ENCODE results near the gene PWWP2B. TPM values are rescaled to one million over a fixed set of nuclear protein-coding genes. Genes with fewer than 3 reads are reported as not detected.
"Not testable (repeated sequence)": the region's sequence is repeated elsewhere in the genome, so short reads cannot be mapped to it uniquely, and the experiment has no call there.

PWWP2B gene
- total RNA-seq, result 1 to 10 TPM; 3.5 to 3.8 TPM

DNA sequence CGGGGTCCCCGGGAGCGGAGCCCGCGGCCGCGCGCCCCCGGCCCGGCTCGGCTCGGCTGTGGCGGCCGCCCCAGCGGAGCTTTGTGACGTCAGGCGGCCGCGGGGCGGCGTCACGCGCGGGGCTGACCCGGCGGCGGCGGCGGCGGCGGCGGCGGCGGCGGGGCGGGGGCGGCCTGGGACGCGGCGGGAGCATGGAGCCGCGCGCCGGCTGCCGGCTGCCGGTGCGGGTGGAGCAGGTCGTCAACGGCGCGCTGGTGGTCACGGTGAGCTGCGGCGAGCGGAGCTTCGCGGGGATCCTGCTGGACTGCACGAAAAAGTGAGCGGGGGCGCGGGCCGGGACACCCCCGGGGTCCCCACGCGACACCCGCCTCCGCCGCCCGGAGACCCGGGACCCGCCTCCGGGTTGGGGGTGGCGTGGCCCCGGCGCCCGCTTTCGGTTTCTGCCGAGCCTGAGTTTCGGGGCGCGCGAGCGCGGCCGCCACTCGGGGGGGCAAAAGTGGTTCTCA lies at the start of gene PWWP2B:
TSS of gene PWWP2B (plus strand) at position 165 of the 506 bp plus-strand sequence. CDS start at position 192, 27 bp downstream.
- CTCF ChIA-PET, result no interaction called here
- POLR2A ChIA-PET, result interaction anchor here (0.6 to 2.0 kb wide), 2 partner anchors 50 to 831 kb away, joined by 4 to 12 read pairs; no protein-coding TSS in a partner anchor

DNA sequence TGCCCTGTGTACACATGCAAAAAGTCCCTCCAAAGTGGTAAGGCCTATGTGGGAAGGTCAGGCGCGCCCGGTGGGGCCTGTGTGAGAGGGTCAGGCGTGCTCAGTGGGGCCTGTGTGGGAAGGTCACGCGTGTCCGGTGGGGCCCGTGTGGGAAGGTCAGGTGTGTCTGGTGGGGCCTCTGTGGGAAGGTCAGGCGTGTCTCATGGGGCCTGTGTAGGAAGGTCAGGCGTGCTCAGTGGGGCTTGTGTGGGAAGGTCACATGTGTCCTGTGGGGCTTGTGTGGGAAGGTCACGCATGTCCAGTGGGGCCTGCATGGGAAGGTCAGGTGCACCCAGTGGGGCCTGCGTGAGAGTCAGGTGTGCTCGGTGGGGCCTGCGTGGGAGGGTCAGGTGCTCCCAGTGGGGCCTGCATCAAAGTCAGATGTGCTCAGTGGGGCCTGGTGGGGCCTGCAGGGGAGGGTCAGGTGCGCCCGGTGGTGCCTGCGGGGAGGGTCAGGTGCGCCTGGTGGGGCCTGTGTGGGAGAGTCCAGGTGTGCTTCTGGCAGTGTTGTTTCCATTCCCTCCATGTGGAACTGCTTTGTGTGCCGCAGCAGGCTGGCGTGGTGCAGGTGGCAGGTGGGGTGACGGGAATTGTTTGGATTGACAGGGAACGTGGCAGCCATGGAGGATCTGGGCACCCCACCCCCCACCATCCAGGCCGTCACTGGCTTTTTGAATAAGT lies 49.6 kb upstream of the PWWP2B start:
- ChIA-PET POLR2A (no interaction called here), CTCF (no interaction called here)

DNA sequence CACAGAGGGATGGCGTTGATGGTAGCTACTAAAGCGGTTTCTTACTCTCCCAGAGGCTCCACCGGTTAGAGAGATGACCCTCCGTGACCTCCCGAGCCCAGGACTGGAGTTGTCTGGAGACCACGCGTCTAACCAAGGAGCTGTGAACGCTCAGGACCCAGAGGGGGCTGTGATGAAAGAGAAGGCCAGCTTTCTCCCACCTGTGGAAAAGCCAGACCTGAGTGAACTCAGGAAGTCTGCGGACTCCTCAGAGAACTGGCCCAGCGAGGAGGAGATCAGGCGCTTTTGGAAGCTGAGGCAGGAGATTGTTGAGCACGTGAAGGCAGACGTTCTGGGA lies 49.1 kb upstream of the PWWP2B start:
- ChIA-PET CTCF (no interaction called here), POLR2A (no interaction called here)

DNA sequence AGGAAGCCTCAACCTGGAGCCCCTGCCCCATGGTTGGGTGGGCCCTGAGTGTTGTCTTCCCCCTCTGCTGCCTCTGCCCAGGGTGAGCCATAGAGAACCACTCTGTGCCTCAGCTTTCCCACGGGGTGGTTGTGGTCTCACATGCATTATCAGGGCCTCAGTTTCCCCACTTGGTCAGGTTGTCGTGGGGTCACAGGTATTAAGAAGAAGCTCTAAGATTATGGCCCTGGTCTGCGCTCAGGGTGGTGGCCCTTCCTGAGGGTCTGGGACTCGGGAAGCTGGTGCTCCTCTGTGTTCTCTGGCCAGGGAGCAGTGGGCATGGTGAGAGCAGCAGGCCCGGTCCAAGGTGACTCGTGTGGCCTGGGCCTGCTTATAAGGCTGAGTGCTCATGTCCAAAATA lies 47.2 kb upstream of the PWWP2B start:
- CTCF ChIA-PET, result interaction anchor here (0.7 kb wide), 1 partner anchor 11 kb away, joined by 3 read pairs; no protein-coding TSS in a partner anchor
- POLR2A ChIA-PET, result no interaction called here

DNA sequence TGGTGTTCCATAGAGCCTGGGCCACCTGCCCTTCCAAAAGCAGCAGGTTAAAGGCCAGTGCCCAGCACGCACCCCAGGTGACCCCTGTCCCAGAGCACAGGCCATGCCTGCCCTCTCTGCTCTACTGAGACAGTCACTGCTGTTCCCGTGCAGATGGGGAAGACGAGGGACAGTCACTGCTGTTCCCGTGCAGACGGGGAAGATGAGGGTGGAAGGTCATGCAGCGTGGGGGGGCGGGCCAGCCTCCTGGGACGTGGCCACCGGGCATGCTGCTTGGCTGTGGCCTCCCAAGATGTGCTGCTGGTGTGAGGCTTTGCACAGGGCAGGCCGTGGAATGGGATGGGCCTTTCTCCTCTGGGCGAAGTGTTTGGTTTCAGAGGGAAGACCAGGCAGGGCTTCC lies 46.6 kb upstream of the PWWP2B start:
- ChIA-PET CTCF (interaction anchor here (1.1 kb wide), 2 partner anchors 12 to 23 kb away, joined by 3 read pairs; no protein-coding TSS in a partner anchor), POLR2A (no interaction called here)

DNA sequence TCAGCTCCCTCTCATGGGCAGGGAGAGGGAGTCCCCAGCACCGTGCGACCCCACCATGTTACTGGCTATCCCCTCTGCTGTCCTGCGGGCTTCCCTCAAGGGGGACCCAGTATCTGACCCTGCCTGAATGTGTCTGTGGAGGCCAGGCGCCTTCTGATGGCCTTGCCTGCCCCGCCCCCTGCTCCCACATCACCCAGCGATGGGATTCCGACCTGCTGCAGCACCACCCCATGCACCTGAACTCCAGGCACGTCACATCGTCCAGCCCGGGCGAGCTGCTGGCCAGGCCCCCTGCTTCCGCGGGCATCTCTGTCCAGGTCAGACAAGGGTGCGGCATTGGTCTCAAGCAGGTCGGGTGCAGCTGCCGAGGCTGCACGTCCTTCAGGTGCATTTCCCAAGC lies 46.1 kb upstream of the PWWP2B start:
- ChIA-PET CTCF (interaction anchor here (1.1 kb wide), 3 partner anchors 13 to 54 kb away, joined by 3 read pairs; no protein-coding TSS in a partner anchor), POLR2A (no interaction called here)

DNA sequence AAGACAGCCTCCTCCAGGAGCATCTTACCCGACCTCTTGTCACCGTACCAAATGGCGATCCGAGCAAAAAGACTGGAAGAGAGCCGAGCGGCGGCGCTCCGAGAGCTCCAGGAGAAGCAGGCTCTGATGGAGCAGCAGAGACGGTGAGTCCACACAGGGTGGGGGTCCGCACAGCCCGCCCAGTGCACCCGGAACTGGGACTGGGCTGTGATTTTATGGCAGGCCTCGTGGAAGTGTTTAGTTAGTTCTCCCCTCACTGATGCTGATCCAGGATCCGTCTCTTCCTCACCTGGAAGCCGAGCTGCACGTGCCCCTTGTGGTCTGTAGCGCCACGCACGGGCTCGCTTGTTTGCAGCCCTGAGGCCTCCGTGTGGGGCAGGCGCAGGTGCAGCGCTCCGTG lies 45.4 kb upstream of the PWWP2B start:
- ChIA-PET POLR2A (no interaction called here), CTCF (interaction anchor here (1.1 kb wide), 2 partner anchors 22 to 53 kb away, joined by 3 read pairs; no protein-coding TSS in a partner anchor)

DNA sequence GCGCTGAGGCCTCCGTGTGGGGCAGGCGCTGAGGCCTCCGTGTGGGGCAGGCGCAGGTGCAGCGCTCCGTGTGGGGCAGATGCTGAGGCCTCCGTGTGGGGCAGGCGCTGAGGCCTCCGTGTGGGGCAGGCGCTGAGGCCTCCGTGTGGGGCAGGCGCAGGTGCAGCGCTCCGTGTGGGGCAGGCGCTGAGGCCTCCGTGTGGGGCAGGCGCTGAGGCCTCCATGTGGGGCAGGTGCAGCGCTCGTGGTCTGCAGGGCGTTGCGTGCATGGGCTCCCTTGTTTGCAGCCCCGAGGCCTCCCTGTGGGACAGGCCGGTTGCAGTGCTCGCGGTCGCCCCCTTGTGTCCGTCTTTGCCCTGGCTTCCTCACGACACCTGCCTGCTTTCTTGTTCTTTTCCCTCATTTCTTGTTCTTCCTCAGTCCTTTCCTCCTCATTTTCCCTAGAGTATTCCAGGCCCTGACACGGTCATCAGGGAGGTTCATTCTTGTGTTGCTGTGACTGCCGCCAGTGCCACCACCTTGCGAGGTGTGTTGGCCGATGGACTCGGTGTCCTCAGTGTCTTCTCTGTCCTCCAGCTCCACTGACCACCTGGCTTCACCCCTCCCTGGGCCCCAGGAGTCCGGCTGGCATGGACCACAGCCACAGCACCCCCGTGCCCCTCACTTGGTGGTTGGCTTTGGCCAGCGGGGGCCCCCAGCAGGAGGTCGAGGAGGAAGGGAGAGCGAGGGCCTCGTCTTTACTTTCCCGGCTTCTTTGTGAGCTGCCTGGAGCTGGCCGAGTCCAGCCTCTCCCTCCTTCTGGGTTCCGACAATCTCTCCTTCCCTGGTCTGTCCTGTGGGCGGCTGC lies 44.3 kb upstream of the PWWP2B start:
- CTCF ChIA-PET, result interaction anchor here (0.6 to 1.3 kb wide), 8 partner anchors 17 to 165 kb away, joined by 3 to 4 read pairs (median 3); no protein-coding TSS in a partner anchor
- POLR2A ChIA-PET, result not testable (repeated sequence)

DNA sequence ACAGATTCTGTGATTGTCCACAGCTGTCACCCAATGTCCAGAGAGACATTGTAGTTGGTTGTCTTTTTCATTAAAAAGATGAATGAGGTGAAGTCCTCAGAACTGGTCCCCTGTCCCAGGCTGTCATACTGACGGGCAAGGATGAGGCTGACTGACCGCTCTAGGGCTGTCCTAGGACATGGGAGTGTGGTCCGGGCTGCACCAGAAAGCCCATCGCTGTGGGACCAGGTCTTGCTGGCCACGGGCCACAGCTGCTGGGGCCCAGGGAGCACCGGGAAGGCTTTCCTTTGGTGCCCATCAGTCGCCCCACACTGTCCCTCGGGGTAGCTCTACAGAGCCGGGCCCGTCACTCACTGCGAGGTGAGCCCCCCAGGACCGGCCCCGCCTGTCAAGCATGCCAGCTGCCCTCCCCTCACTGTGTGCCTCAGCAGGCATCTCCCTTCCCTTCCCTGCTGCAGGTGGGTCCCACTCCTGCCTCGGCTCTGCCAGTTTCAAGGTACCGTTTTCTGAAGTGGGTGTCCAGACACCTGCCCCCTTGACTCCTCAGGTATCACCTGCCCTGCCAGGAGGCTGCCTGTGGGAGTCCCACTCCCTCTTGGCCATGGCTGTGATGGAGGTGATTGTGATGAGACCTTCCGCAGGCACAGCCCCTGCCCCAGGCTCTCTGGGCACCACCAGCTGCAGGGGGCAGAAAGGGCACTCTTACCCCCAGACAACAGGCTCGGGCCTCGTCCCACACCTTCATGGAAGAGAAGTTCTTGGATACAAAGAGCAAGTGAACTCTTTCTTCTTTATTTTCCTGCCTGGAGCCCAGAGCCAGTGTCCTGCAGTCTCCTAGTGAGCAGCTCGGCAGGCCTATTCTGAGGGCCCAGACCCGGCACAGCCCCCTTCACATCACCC lies 43.3 kb upstream of the PWWP2B start:
- POLR2A ChIA-PET, result no interaction called here
- CTCF ChIA-PET, result interaction anchor here (0.6 to 1.3 kb wide), 8 partner anchors 18 to 166 kb away, joined by 3 to 4 read pairs (median 3); no protein-coding TSS in a partner anchor

DNA sequence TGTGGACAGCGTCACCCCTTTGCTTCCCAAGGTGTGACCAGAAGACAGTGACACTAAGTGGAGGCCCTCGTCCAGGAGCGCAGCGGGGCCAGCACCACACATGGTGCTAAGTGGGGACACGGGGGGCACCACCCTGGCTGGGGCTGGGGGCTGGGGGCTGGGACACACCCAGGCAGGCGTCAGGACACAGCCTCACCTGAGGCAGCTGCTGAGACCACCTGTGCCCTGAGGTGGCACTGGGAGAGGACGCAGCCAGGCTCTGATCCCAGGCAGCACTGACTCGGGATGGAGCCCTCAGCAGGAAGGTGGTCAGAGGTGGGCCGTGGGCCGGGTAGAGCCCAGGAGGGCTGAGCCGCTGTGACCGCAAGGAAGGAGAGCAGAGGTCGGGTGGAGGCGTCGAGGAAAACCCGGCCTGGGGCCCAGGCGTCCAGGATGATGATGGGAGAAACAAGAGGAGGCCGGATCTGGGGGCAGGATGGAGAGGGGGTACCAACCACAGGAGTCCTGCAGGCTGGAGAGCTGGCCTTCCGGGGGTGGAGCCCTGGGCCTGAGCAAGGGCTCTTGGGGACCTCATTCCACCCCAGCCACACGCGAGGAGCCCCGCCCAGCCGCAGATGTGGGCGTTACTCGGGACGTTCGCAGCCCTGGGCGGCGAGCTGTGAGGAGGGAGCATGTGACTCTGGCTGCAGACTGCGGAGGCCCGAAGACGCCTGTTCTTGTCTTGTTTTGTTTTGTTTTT lies 42.5 kb upstream of the PWWP2B start:
- CTCF ChIA-PET, result no interaction called here

DNA sequence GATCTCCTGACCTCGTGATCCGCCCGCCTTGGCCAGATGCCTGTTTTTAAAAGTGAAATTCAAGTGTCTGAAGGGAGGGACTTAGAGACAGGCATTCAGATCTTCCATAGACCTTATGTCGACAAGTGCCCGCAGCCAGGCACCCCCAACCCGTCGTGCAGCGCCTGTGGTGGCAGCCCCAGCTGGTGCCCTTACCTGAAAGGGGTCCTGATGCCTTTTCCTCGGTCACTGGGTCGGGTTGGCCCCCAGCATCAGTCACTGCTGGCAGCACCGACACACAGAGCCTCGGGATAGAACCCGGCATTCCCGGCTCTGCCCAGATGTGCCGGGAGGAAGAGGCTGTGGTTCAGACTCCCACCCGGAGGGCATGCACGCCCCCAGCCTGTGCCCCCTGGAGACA lies 41.7 kb upstream of the PWWP2B start:
- ChIA-PET CTCF (no interaction called here), POLR2A (no interaction called here)

More for the DNA sequence above, 42.5 kb upstream of the PWWP2B start:
- POLR2A ChIA-PET, result no interaction called here

DNA sequence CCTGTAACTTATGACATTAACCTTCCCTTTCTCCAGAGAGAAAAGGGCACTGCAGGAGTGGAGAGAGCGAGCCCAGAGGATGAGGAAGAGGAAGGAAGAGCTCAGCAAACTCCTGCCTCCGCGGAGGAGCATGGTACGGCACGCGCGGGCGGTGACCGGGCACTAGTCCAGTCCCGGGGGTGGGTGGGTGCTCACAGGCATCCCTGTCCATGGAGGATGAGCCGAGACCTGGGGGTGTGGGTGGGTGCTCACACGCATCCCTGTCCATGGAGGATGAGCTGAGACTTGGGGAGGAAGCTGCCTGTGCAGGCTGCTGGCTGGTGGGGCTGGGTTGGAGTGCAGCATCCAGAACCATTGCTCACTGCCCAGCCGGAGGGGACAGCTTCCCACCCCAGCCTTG lies 41.2 kb upstream of the PWWP2B start:
- ChIA-PET POLR2A (no interaction called here), CTCF (no interaction called here)

DNA sequence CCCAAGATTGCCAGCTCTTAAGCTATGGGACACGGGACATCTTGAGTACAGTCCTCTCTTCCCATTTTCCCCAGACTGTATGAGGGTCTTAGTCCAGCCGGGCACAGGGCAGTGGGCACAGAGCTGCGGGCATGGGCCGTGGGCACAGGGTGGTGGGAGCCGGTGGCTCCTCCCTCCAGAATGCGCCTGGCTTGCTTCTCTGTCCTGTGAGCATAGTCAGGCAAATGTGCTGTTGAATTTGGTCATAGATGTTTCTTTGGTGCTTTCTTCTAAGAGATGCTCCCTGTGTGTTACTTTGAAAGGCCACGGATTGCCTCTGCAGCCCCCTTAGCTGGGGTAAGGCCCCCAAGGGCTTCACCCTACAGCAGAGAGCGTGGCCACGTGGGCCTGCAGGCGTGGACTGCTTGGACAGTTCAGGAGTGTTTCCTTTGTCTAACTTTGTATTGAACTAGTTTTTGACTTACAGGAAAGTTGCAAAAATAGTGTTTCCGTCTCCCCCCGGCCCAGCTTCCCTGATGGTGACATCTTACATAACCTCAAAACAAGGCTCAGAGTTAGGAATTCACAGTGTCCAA lies 40.3 kb upstream of the PWWP2B start:
- POLR2A ChIA-PET, result no interaction called here
- CTCF ChIA-PET, result no interaction called here

DNA sequence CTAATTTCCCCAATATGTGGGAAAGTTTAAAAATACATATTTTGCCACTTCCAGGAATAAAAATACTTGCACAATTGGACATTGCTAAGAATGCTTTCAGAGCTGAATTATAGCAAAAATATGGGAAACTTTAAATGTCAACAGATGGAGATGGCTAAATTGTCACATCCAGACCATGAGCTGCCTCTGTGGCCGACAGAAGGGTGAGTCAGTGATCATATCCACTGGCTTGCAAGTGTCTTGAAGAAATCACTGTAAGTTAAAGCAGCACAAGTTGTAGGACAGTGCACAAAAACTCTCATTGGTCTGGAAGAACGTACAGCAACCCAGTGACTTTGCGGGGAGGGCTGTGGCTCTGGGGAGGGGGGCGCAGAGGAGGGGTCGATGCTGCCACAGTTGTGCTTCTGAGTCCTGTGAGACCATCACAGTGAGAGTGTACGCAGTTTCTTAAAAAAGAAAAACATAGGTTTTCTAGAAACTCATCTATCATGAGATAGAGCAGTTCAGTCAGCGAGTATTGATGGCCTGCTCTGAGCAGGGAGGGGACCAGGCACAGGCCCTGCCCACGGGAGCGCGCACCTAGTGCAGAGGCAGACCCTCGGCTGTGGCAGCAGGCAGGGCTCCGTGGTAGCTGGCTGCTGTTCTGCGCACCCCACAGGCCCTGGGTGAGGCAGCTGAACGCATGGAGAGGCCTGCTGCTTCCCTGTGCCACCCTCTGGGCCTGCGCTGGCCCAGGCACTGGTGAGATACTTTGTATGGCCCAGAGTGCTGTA lies 39.5 kb upstream of the PWWP2B start:
- CTCF ChIA-PET, result no interaction called here
- POLR2A ChIA-PET, result no interaction called here

DNA sequence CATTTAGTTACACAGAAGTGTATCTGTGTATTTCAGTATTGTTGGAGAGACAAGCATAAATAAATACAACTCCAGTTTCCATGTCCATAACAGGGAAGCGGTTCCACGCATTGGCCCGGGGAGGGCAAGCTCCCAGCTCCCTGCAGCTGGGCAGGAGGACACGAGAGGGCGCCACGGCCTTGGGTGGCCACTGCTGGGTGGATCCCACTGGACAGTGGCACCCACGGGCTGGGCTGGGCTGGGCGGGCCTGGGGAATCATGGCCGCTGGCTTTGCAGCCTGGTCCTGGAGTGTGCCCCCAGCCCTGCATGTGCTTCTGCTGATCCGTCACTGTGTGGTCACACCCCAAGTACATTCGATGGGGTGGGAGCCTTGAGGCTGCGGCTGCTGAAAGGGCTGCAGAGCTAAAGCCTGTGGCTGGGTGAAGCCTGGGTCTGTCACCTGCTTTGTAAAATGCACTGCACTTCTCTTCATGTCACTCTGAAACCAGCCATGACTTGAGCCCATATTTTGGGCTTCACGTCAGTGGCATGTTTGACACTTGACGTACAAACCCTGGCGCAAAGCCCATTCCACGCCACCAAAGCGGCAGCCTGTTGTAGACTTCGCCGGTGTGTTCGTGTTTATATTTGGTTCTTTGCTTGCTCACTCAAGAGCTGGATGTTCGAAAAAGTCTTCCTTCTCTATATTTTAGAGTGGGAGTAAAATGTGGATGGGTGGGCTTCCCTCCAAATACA lies 37.5 kb upstream of the PWWP2B start:
- ChIA-PET CTCF (no interaction called here), POLR2A (no interaction called here)

DNA sequence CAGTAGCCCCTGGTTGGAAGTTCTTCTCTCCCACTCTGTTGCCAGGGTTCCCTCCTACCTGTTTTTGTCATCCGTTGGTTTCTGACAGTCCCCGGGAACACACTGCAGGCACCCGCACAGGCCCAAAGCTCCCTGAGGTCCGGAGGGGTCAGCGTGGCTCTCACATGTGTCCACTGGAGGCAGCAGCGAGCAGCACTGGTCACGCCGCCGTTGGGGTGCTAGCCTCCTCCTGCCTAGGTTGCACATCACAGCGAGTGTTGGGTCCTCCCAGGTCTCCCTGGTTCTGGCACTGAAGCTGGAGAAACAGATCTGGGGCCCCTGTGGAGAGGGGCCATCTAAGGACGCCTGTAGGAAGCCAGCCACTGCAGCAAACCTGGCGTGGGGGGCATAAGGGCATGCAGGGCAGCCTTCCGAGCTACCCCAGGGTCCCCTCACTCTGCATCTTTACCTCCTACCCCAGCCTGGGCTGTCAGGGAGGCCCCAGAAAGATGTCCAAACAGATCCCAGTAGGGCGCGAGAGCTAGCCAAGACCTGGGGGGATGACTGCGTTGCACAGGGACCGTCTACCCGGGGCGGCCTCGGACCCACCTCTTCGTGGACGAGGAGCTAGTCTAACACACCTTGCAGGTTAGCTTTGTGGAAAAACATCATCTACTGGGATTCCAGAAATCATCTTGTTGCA lies 36.1 kb upstream of the PWWP2B start:
- POLR2A ChIA-PET, result no interaction called here
- CTCF ChIA-PET, result interaction anchor here (0.8 to 1.5 kb wide), 3 partner anchors 12 to 141 kb away, joined by 3 to 4 read pairs (median 3); no protein-coding TSS in a partner anchor
